ENCODE data around the gene TTLL5. TPM values are rescaled to one million over a fixed set of nuclear protein-coding genes. Genes with fewer than 3 reads are reported as not detected.

TTLL5 gene
- total RNA-seq, 1 donor from 2014 or later: 36.9 TPM

GRCh38 chr14:75976826-75977581 is 316.0 kb downstream of the TTLL5 start:
- DNase-seq: no peak

GRCh38 chr14:75977582-75977943 is 316.5 kb downstream of the TTLL5 start:
- no peak for DNase-seq

- no peak for DNase-seq
Observed at GRCh38 chr14:75978249-75978731, 317.2 kb downstream of the TTLL5 start.

- DNase-seq: peak; percentile 59
Observed at GRCh38 chr14:75979071-75979571, 318.1 kb downstream of the TTLL5 start.

GRCh38 chr14:75979648-75980565 is 318.9 kb downstream of the TTLL5 start:
- no peak for DNase-seq

GRCh38 chr14:75980856-75981255 is 319.8 kb downstream of the TTLL5 start:
- DNase-seq: no peak

- DNase-seq: peak; percentile 72
Observed at GRCh38 chr14:75981426-75982265, 320.6 kb downstream of the TTLL5 start, which contains the start of gene TGFB3. Gene TGFB3, minus strand, starts transcription at chr14:75981995. Its CDS starts 1,102 bp downstream, at chr14:75980893.

GRCh38 chr14:75982266-75983018 is 321.4 kb downstream of the TTLL5 start:
- DNase-seq: peak; percentile 85

- no peak for DNase-seq
Observed at GRCh38 chr14:75983019-75983358, 321.9 kb downstream of the TTLL5 start.

- DNase-seq: no peak
Observed at GRCh38 chr14:75984674-75985073, 323.6 kb downstream of the TTLL5 start.

- peak; percentile 88 for DNase-seq
Observed at GRCh38 chr14:75985618-75986438, 324.8 kb downstream of the TTLL5 start, which contains the start of gene IFT43. Gene IFT43, plus strand, starts transcription at chr14:75985763. Its CDS starts 24 bp downstream, at chr14:75985787.

GRCh38 chr14:75986439-75986765 is 325.4 kb downstream of the TTLL5 start:
- peak; percentile 85 for DNase-seq

GRCh38 chr14:75987201-75987970 is 326.3 kb downstream of the TTLL5 start:
- DNase-seq: peak; percentile 79

- peak; percentile 98 for DNase-seq
Observed at GRCh38 chr14:75989134-75989533, 328.1 kb downstream of the TTLL5 start.

GRCh38 chr14:75990297-75990696 is 329.3 kb downstream of the TTLL5 start:
- no peak for DNase-seq

- no peak for DNase-seq
Observed at GRCh38 chr14:75991753-75992152, 330.7 kb downstream of the TTLL5 start.

GRCh38 chr14:75993567-75994041 is 332.6 kb downstream of the TTLL5 start:
- no peak for DNase-seq

- DNase-seq: no peak
Observed at GRCh38 chr14:75995372-75996041, 334.5 kb downstream of the TTLL5 start.

GRCh38 chr14:75996488-75996887 is 335.4 kb downstream of the TTLL5 start:
- no peak for DNase-seq

Data from dermis blood vessel endothelial cell (primary cell).